Stimulated activated CD4-positive, alpha-beta T cell treated with anti-CD3 and anti-CD28 coated beads, Interleukin-12 subunit alpha, Interleukin-12 subunit beta, amount 100 ng/mL, for 24 hours (primary cell): ENCODE results near the gene ATP11A.

ENCODE experiments used
- DNase-seq, 2 experiments: peaks; one replicate each; pipeline ENCODE4 v3.0.0-alpha.2; 2020; ENCODE audit warnings: low read depth in 2 of 2

The ATP11A gene

GRCh38 chr13:112818040-112818697 is 128.3 kb downstream of the ATP11A start:
- no peak for DNase-seq

GRCh38 chr13:112818698-112819045 is 128.8 kb downstream of the ATP11A start:
- DNase-seq = no peak

GRCh38 chr13:112819111-112819510 is 129.3 kb downstream of the ATP11A start:
- no peak for DNase-seq

- no peak for DNase-seq
These were observed 130.0 kb downstream of the ATP11A start for GRCh38 chr13:112819816-112820215.

GRCh38 chr13:112820318-112820717 is 130.5 kb downstream of the ATP11A start:
- no peak for DNase-seq

- no peak for DNase-seq
These were observed 131.7 kb downstream of the ATP11A start for GRCh38 chr13:112821340-112822055.

- no peak for DNase-seq
These were observed 133.0 kb downstream of the ATP11A start for GRCh38 chr13:112822851-112823250.

- DNase-seq = no peak
These were observed 134.6 kb downstream of the ATP11A start for GRCh38 chr13:112824429-112824828.

- DNase-seq = no peak
These were observed 135.2 kb downstream of the ATP11A start for GRCh38 chr13:112825071-112825470.

GRCh38 chr13:112825875-112826274 is 136.0 kb downstream of the ATP11A start:
- DNase-seq = no peak

- no peak for DNase-seq
These were observed 136.7 kb downstream of the ATP11A start for GRCh38 chr13:112826565-112826964.

GRCh38 chr13:112828082-112828699 is 138.4 kb downstream of the ATP11A start:
- DNase-seq = no peak

- no peak for DNase-seq
These were observed 138.9 kb downstream of the ATP11A start for GRCh38 chr13:112828756-112829155.

GRCh38 chr13:112831196-112831595 is 141.4 kb downstream of the ATP11A start:
- no peak for DNase-seq

GRCh38 chr13:112831801-112832200 is 142.0 kb downstream of the ATP11A start:
- no peak for DNase-seq

GRCh38 chr13:112832811-112833210 is 143.0 kb downstream of the ATP11A start:
- no peak for DNase-seq

- no peak for DNase-seq
These were observed 143.9 kb downstream of the ATP11A start for GRCh38 chr13:112833551-112834257.

GRCh38 chr13:112835344-112835743 is 145.5 kb downstream of the ATP11A start:
- no peak for DNase-seq

GRCh38 chr13:112835796-112836195 is 146.0 kb downstream of the ATP11A start:
- DNase-seq = no peak

- DNase-seq = no peak
These were observed 147.1 kb downstream of the ATP11A start for GRCh38 chr13:112836940-112837339.

GRCh38 chr13:112837371-112838037 is 147.7 kb downstream of the ATP11A start:
- no peak for DNase-seq
